T-cell (primary cell): ENCODE measurements around the gene EFCAB14. TPM values are rescaled to one million over a fixed set of nuclear protein-coding genes. Genes with fewer than 3 reads are reported as not detected.
"Not testable (repeated sequence)": the region's sequence is repeated elsewhere in the genome, so short reads cannot be mapped to it uniquely, and the experiment has no call there.

Source experiments
- ATAC-seq, 4 experiments: fragments of 200-7000 bp in 3 of 4; fragments of 150-1000 bp in 1 of 4; cut with Tn5 transposase; replicated peaks in 1 of 4; 1 replicate in 3 of 4; 2 replicates in 1 of 4; pipeline ENCODE4 v1.10.0; 2021; ENCODE audit warnings: moderate library complexity in 3 of 4, mild to moderate bottlenecking in 2 of 4, moderate number of reproducible peaks in 1 of 4
- CTCF ChIA-PET, 2 donors: fragments of 300-600 bp; sonication (Branson Sonifier 250); formaldehyde crosslinking; loops; one replicate each; lab custom pipeline; 2022; ENCODE audit warnings: antibody characterized with exemption in 2 of 2; lab: Charles Lee
- POLR2A ChIA-PET, 2 donors: fragments of 300-600 bp; sonication (Branson Sonifier 250); formaldehyde crosslinking; loops; one replicate each; lab custom pipeline; 2022; ENCODE audit warnings: antibody characterized with exemption in 2 of 2; lab: Charles Lee
- DNase-seq, 35 experiments: peaks; one replicate each; pipeline versions ENCODE4 v3.0.0 to v3.0.0-alpha.2; 2013 to 2023
- H3K27ac ChIP-seq: one replicate; pipeline ENCODE4 v1.5.1; 2013; ENCODE audit warnings: low read length
- H3K27me3 ChIP-seq, 2 experiments: replicated peaks in 1 of 2; 1 replicate in 1 of 2; 2 replicates in 1 of 2; pipeline versions ENCODE4 v1.6.1 to v1.7.0; 2013; ENCODE audit warnings: low read length in 1 of 2, mixed read lengths in 1 of 2; ENCODE audit not compliant: control insufficient read depth in 2 of 2, insufficient read depth in 2 of 2; ENCODE audit errors: extremely low read depth in 1 of 2
- H3K36me3 ChIP-seq, 2 donors: 1 replicate in 1 of 2; 2 replicates in 1 of 2; pipeline versions ENCODE4 v1.6.1 to v1.7.0; 2013; ENCODE audit warnings: low read length in 1 of 2; ENCODE audit not compliant: control insufficient read depth in 2 of 2, insufficient read depth in 1 of 2; ENCODE audit errors: extremely low read depth in 1 of 2
- H3K4me1 ChIP-seq, 2 experiments: 1 replicate in 1 of 2; 2 replicates in 1 of 2; pipeline versions ENCODE4 v1.6.1 to v1.7.0; 2013; ENCODE audit warnings: low read length in 2 of 2, mixed read lengths in 1 of 2; ENCODE audit not compliant: insufficient read depth in 2 of 2, control insufficient read depth in 1 of 2; ENCODE audit errors: extremely low read depth in 1 of 2
- H3K4me3 ChIP-seq, 2 donors: 1 replicate in 1 of 2; 2 replicates in 1 of 2; pipeline versions ENCODE4 v1.5.1 to v1.7.0; 2013; ENCODE audit warnings: mild to moderate bottlenecking in 2 of 2, low read length in 1 of 2, moderate library complexity in 1 of 2; ENCODE audit not compliant: control insufficient read depth in 1 of 2; ENCODE audit errors: extremely low read depth in 1 of 2
- H3K9me3 ChIP-seq: 2 replicates; pipeline ENCODE4 v1.7.0; 2013
- H3K27ac Mint-ChIP-seq, 2 donors: one replicate each; pipeline ENCODE4 v1.8.0; 2020 to 2021; ENCODE audit warnings: mild to moderate bottlenecking in 2 of 2, mixed read lengths in 2 of 2
- H3K27me3 Mint-ChIP-seq, 2 donors: one replicate each; pipeline ENCODE4 v1.8.0; 2021 to 2022; ENCODE audit warnings: mixed read lengths in 2 of 2
- H3K36me3 Mint-ChIP-seq: one replicate; pipeline ENCODE4 v1.8.0; 2021; ENCODE audit warnings: mixed read lengths
- H3K4me1 Mint-ChIP-seq, 3 donors: one replicate each; pipeline ENCODE4 v1.8.0; 2020 to 2022; ENCODE audit warnings: mixed read lengths in 3 of 3, mild to moderate bottlenecking in 1 of 3
- H3K4me3 Mint-ChIP-seq, 3 donors: one replicate each; pipeline ENCODE4 v1.8.0; 2020 to 2022; ENCODE audit warnings: mild to moderate bottlenecking in 3 of 3, mixed read lengths in 3 of 3, moderate library complexity in 3 of 3
- H3K9me3 Mint-ChIP-seq, 3 donors: one replicate each; pipeline ENCODE4 v1.8.0; 2020 to 2022; ENCODE audit warnings: mixed read lengths in 3 of 3
- WGBS: methylation state at CpG from one replicate; pipeline ENCODE4 v1.1.5; 2013; ENCODE audit warnings: missing lambda C conversion rate; ENCODE audit not compliant: insufficient coverage; 5-methylcytosine and 5-hydroxymethylcytosine counted together
- total RNA-seq, 35 experiments: library from RNA in 6 of 35; stranded (reverse) in 6 of 35; fragments of 120-200 nt in 1 of 35; gene quantifications; one replicate each; pipeline versions ENCODE4 v1.2.1 to v1.2.4 and lab custom pipeline; 2013 to 2026

EFCAB14 gene
- total RNA-seq, 5 donors from 2014 or later (not counting 1 experiment from before 2014, with no cell fraction given) = 78.0 to 90.2 (median 82.5) TPM

DNA sequence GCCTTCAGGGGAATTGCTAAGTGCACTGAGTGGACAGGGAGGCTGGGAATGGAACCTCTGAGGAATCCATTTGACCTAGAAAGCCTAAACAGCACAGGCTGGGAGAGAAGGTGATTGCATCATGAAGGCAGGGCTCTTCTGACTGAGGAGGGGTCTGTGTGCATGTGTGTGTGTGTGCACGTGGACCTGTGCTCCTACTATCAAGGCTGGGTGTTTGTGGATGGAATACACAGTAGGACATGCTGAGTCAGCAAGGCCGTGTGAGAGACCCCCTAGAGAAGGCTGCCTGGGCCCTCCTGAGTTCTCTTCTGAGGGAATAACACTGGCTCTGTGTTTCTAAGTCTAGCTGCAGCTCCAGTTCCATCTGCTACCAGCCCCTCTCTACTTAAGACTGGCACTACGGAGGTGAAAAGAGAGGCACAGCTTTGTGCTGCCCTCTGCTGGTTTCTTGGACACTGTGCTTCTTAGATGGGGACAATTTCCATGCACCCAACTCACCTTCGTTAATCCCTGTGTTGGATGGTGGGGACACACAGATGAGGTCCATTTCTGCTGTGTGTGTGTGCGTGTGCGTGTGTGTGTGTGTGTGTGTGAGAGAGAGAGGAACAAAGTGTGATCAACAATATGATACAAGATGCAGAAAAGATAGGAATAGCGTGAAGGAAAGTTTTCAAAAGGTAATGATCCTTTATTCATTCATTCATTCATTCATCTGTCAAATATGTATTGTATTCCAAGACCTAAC is 6.2 kb upstream of the EFCAB14 start:
- H3K9me3 Mint-ChIP-seq = no peaks in the 10 kb centered on the region
- CTCF ChIA-PET = interaction anchor here (0.6 to 1.6 kb wide), 17 partner anchors 8 to 1695 kb away, joined by 3 to 6 read pairs (median 3); partner anchors contain the start of gene MKNK1 (in 1 of the 2)
- Histone ChIP-seq H3K36me3 (no peaks in the 10 kb centered on the region), H3K4me1 (peaks cover 0 to 4% of the 10 kb centered on the region in 2 experiments), H3K27me3 (peaks cover 5 to 13% of the 10 kb centered on the region in 2 experiments), H3K27ac (no peak overlapping the region), H3K9me3 (peaks cover 5% of the 10 kb centered on the region), H3K4me3 (no peak overlapping the region)
- no peak overlapping the region for H3K4me3 Mint-ChIP-seq
- POLR2A ChIA-PET = interaction anchor here (0.5 to 0.7 kb wide), 3 partner anchors 15 to 599 kb away, joined by 3 to 4 read pairs (median 3); no protein-coding TSS in a partner anchor
- no peak overlapping the region for H3K27ac Mint-ChIP-seq
- DNase-seq (peak; percentile 30 to 87 (median 63)), ATAC-seq (peak; percentile 95 to 100 (median 99))
- H3K4me1 Mint-ChIP-seq = peaks cover 3 to 6% (median 6%) of the 10 kb centered on the region in 3 donors
- WGBS = 21% methylated on average over 3 of the region's 7 CpGs
- peaks cover 33 to 38% of the 10 kb centered on the region in 2 donors for H3K27me3 Mint-ChIP-seq
- no peaks in the 10 kb centered on the region for H3K36me3 Mint-ChIP-seq

DNA sequence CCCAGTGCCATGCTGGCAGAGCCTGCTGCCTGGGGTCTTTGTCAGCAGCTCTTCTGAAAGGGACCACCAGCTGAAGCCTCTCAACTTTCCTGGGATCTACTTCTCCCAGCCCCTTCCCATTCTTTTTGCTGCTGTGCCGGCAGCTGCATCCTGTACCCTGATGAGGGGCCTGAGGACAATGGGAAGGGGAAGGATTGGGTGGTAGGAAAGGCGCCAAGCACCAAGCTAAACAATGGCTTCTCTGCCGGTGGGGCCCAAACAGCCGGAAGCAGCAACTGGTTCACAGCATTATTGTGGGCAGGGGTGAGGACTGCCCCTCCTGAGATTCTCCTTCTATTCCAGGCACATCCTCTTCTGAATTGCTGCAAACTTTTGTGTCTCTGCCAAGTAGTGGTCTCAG is 5.0 kb upstream of the EFCAB14 start:
- ChIA-PET POLR2A (no interaction called here), CTCF (interaction anchor here in 1 of 2 donors (1.2 kb wide), 1 partner anchor 120 kb away, joined by 4 read pairs; the partner anchor contains the start of gene MKNK1)
- Histone ChIP-seq H3K9me3 (peaks cover 5% of the 10 kb centered on the region), H3K27ac (no peak overlapping the region), H3K4me1 (peaks cover 3 to 10% of the 10 kb centered on the region in 2 experiments), H3K27me3 (peaks cover 2 to 11% of the 10 kb centered on the region in 2 experiments), H3K4me3 (no peak overlapping the region), H3K36me3 (no peaks in the 10 kb centered on the region)
- no peak overlapping the region for H3K4me3 Mint-ChIP-seq
- H3K4me1 Mint-ChIP-seq = peaks cover 11 to 17% (median 15%) of the 10 kb centered on the region in 3 donors
- ATAC-seq (no peak), DNase-seq (no peak)
- H3K27ac Mint-ChIP-seq = no peak overlapping the region
- WGBS = 95% methylated on average over 2 of the region's 4 CpGs
- no peaks in the 10 kb centered on the region for H3K36me3 Mint-ChIP-seq
- H3K27me3 Mint-ChIP-seq = peaks cover 22 to 27% of the 10 kb centered on the region in 2 donors
- H3K9me3 Mint-ChIP-seq = no peaks in the 10 kb centered on the region

DNA sequence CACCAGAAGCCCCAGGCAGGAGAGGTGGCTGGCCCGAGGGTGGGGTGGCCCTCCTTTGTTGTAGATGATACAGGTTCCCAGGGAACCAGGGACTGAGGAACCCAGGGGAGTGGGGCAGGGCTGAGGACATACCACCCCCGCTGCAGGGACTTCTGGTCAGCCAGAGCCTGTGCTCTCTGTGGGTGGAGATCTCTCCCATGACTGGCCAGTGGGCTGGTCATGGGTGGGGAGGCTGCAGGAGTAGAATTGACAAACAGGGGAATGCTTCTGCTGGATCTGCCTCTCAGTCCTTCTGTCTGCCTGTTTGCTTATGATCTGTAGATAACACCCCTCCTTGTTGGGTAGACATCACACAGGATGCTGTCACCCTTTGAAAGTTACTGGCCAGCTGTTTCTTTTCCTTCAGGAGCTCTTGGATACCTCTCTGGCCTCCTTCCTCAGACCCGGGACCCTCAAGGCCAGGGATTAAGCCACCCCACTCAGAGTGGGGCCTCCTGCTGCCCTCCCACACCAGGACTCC is 2.8 kb upstream of the EFCAB14 start:
- Mint-ChIP-seq H3K9me3 (no peaks in the 10 kb centered on the region), H3K4me1 (peaks cover 28 to 32% (median 32%) of the 10 kb centered on the region in 3 donors), H3K27me3 (peaks cover 14 to 15% of the 10 kb centered on the region in 2 donors), H3K27ac (no peak overlapping the region), H3K4me3 (no peak overlapping the region), H3K36me3 (peaks cover under 1% of the 10 kb centered on the region)
- ATAC-seq (no peak), DNase-seq (no peak)
- Histone ChIP-seq H3K36me3 (peaks cover 0 to 2% of the 10 kb centered on the region in 2 donors), H3K9me3 (peaks cover 3% of the 10 kb centered on the region), H3K27me3 (peaks cover 0 to 2% of the 10 kb centered on the region in 2 experiments), H3K4me3 (no peak overlapping the region), H3K4me1 (peaks cover 19 to 28% of the 10 kb centered on the region in 2 experiments), H3K27ac (no peak overlapping the region)
- WGBS = 79% methylated on average over 2 of the region's 3 CpGs
- CTCF ChIA-PET = no interaction called here
- POLR2A ChIA-PET = no interaction called here

DNA sequence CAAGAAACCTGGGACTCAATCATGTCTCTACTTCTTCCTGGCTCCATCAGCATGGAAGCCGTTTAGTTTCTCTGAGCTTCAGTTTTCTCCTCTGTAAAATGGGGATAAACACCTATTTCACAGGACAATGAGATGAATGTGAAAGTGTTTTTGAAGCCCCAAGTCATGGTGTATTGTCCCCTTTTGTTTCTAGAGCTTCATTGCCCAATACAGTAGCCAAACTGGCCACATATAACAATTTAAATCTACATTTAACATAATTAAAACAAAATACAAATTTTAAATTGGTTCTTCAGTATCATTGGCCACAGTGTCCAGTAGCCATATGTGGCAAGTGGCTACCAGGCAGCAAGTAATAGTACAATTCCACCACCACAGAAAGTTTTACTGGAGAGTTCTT is 2.3 kb upstream of the EFCAB14 start:
- Histone ChIP-seq H3K9me3 (no peaks in the 10 kb centered on the region), H3K4me1 (peaks cover 22 to 28% of the 10 kb centered on the region in 2 experiments), H3K27ac (no peak overlapping the region), H3K27me3 (peaks cover 0 to 2% of the 10 kb centered on the region in 2 experiments), H3K36me3 (peaks cover 0 to 6% of the 10 kb centered on the region in 2 donors), H3K4me3 (no peak overlapping the region)
- no CpG with 5 or more reads among the region's 1 CpG for WGBS
- Mint-ChIP-seq H3K9me3 (no peaks in the 10 kb centered on the region), H3K4me3 (no peak overlapping the region), H3K27ac (no peak overlapping the region), H3K36me3 (peaks cover 6% of the 10 kb centered on the region), H3K4me1 (peaks cover 33 to 38% (median 37%) of the 10 kb centered on the region in 3 donors), H3K27me3 (peaks cover 9 to 11% of the 10 kb centered on the region in 2 donors)
- DNase-seq (no peak), ATAC-seq (no peak)
- ChIA-PET POLR2A (no interaction called here), CTCF (no interaction called here)

DNA sequence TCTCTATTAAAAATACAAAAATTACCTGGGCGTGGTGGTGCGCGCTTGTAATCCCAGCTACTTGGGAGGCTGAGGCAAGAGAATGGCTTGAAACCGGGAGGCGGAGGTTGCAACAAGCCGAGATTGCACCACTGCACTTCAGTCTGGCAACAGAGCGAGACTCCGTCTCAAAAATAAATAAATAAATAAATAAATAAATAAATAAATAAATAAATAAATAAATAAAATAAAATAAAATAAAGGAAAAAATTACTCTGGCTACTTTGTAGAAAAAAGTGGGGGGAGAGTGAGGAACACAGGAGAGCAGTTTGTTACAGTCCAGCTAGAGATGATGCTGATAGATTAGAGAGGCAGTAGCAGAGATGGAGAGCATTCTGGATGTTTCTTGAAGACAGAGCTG is 1.4 kb upstream of the EFCAB14 start:
- no CpG with 5 or more reads among the region's 8 CpGs for WGBS
- peak overlapping the region in 1 of 2 donors; percentile 12 for H3K27ac Mint-ChIP-seq
- CTCF ChIA-PET = interaction anchor here in 1 of 2 donors (0.6 to 0.7 kb wide), 2 partner anchors 52 to 314 kb away, joined by 3 to 4 read pairs; partner anchors contain the start of gene ATPAF1
- H3K27ac ChIP-seq, H3K27me3 Mint-ChIP-seq, H3K27me3 ChIP-seq, H3K9me3 Mint-ChIP-seq, H3K4me3 ChIP-seq, DNase-seq, ATAC-seq, H3K9me3 ChIP-seq, POLR2A ChIA-PET: not testable (repeated sequence)
- H3K36me3 Mint-ChIP-seq = peaks cover 10% of the 10 kb centered on the region
- peak overlapping the region in 1 of 3 donors; percentile 7 for H3K4me3 Mint-ChIP-seq
- peaks cover 37 to 44% (median 39%) of the 10 kb centered on the region in 3 donors for H3K4me1 Mint-ChIP-seq
- H3K36me3 ChIP-seq = peaks cover 0 to 14% of the 10 kb centered on the region in 2 donors
- peaks cover 22 to 28% of the 10 kb centered on the region in 2 experiments for H3K4me1 ChIP-seq

DNA sequence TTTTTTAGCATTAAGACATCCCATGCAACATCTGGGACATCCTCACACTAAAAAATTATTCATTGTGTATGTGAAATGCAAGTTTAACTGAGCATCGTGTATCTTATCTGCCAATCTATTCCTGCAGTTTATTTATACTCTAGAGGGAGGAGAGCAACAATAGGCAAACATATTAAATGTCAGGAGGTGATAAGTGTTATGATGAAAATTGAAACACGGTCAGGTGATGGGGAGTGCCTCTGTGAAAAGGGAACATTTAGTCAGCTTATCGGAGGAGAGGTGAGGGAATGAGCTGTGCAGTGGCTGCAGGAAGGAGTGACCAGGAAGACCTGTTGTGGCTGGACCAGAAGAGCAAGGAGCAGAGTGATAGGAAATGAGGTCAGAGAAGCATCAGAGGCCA is 775 bp upstream of the EFCAB14 start:
- Histone ChIP-seq H3K4me1 (peaks cover 22 to 24% of the 10 kb centered on the region in 2 experiments), H3K27me3 (no peaks in the 10 kb centered on the region), H3K27ac (peak overlapping the region; percentile 61), H3K36me3 (peaks cover under 1 to 20% of the 10 kb centered on the region in 2 donors), H3K4me3 (peak overlapping the region in 1 of 2 donors; percentile 11), H3K9me3 (no peaks in the 10 kb centered on the region)
- peaks cover 16% of the 10 kb centered on the region for H3K36me3 Mint-ChIP-seq
- no peaks in the 10 kb centered on the region for H3K27me3 Mint-ChIP-seq
- H3K27ac Mint-ChIP-seq = peak overlapping the region; percentile 90 to 96
- 52% methylated on average over 2 of the region's 3 CpGs for WGBS
- peaks cover 33 to 48% (median 43%) of the 10 kb centered on the region in 3 donors for H3K4me1 Mint-ChIP-seq
- ChIA-PET POLR2A (interaction anchor here in 1 of 2 donors (1.0 kb wide), 2 partner anchors 15 to 43 kb away, joined by 3 read pairs; no protein-coding TSS in a partner anchor), CTCF (interaction anchor here in 1 of 2 donors (0.6 to 0.7 kb wide), 2 partner anchors 52 to 313 kb away, joined by 3 to 4 read pairs; partner anchors contain the start of gene ATPAF1)
- H3K9me3 Mint-ChIP-seq = no peaks in the 10 kb centered on the region
- ATAC-seq (no peak), DNase-seq (peak in 1 of 35 experiments; percentile 13)
- H3K4me3 Mint-ChIP-seq = peak overlapping the region; percentile 88 to 90 (median 88)
